ENCODE results near the gene USP4.

Gene USP4

GRCh38 chr3:49294343-49294742 lies 45.5 kb downstream of the USP4 start:
- no peak for DNase-seq

- DNase-seq: no peak
Observed at GRCh38 chr3:49283997-49284396, 55.9 kb downstream of the USP4 start.

- no peak for DNase-seq
Observed at GRCh38 chr3:49279376-49279775, 60.5 kb downstream of the USP4 start.

- no peak for DNase-seq
Observed at GRCh38 chr3:49278548-49278947, 61.3 kb downstream of the USP4 start.

GRCh38 chr3:49277383-49277775 lies 62.5 kb downstream of the USP4 start:
- DNase-seq: no peak

- DNase-seq: no peak
Observed at GRCh38 chr3:49276475-49277382, 63.1 kb downstream of the USP4 start, which contains the start of gene C3orf62. TSS of gene C3orf62 (minus strand) at chr3:49277232. CDS start at chr3:49276872, 360 bp downstream.

- no peak for DNase-seq
Observed at GRCh38 chr3:49273825-49274532, 65.9 kb downstream of the USP4 start.

- no peak for DNase-seq
Observed at GRCh38 chr3:49271047-49271446, 68.8 kb downstream of the USP4 start.

GRCh38 chr3:49270156-49270500 lies 69.7 kb downstream of the USP4 start:
- no peak for DNase-seq

- DNase-seq: no peak
Observed at GRCh38 chr3:49269443-49270155, 70.3 kb downstream of the USP4 start.

- no peak for DNase-seq
Observed at GRCh38 chr3:49266410-49267095, 73.3 kb downstream of the USP4 start.

- DNase-seq: no peak
Observed at GRCh38 chr3:49265661-49266386, 74.0 kb downstream of the USP4 start.

- DNase-seq: no peak
Observed at GRCh38 chr3:49263159-49263889, 76.5 kb downstream of the USP4 start.

- DNase-seq: no peak
Observed at GRCh38 chr3:49260806-49261324, 79.0 kb downstream of the USP4 start.

GRCh38 chr3:49257187-49257586 lies 82.7 kb downstream of the USP4 start:
- DNase-seq: no peak

GRCh38 chr3:49255718-49256511 lies 83.9 kb downstream of the USP4 start:
- no peak for DNase-seq

- DNase-seq: no peak
Observed at GRCh38 chr3:49255112-49255511, 84.7 kb downstream of the USP4 start.

- no peak for DNase-seq
Observed at GRCh38 chr3:49253512-49253911, 86.3 kb downstream of the USP4 start.

GRCh38 chr3:49248840-49249227 lies 91.0 kb downstream of the USP4 start:
- no peak for DNase-seq

- peak; percentile 1 for DNase-seq
Observed at GRCh38 chr3:49244581-49245205, 95.2 kb downstream of the USP4 start.
